ENCODE data around the gene KIAA1958. TPM values are rescaled to one million over a fixed set of nuclear protein-coding genes. Genes with fewer than 3 reads are reported as not detected.

Gene KIAA1958
- total RNA-seq, 3 donors from 2014 or later: 2.9 to 16.5 (median 11.8) TPM

DNA sequence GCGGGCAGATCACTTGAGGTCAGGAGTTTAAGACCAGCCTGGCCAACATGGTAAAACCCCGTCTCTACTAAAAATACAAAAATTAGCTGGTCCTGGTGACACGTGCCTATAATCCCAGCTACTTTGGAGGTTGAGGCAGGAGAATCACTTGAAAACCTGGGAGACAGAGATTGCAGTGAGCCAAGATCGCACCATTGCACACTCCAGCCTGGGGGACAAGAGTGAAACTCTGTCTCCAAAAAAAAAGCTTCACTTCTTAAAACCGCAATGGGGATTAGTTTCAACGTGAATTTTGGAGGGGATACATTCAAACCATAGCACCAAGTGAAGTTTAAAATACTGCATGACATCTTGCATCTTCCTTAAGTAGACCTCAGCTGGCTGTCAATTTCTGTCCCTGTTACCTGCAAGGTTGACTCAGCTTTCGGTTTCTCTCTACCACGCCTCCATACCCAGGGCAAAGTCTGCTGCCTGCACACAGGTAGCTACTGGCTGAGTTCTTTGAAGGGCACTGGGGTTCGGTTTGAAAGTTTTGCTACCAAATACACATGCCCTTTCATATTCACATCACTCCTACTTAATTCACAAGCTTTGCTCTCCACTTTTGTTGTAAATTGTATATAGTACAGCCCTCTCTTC, 69.3 kb downstream of the KIAA1958 start:
- Histone ChIP-seq H3K27ac (no peak overlapping the region), H3K4me1 (no peaks in the 10 kb centered on the region), H3K36me3 (no peaks in the 10 kb centered on the region), H3K27me3 (no peaks in the 10 kb centered on the region), H3K4me3 (no peak overlapping the region), H3K9me3 (no peaks in the 10 kb centered on the region)
- no peak for DNase-seq (ENCODE audit: low spot score in 2 of 2)
- TF ChIP-seq POLR2AphosphoS5 (IDR thresholded peaks at IDR 0.05) (no peak), POLR2A (IDR thresholded peaks at IDR 0.05) (no peak)
- TF ChIP-seq, protein P1, sequence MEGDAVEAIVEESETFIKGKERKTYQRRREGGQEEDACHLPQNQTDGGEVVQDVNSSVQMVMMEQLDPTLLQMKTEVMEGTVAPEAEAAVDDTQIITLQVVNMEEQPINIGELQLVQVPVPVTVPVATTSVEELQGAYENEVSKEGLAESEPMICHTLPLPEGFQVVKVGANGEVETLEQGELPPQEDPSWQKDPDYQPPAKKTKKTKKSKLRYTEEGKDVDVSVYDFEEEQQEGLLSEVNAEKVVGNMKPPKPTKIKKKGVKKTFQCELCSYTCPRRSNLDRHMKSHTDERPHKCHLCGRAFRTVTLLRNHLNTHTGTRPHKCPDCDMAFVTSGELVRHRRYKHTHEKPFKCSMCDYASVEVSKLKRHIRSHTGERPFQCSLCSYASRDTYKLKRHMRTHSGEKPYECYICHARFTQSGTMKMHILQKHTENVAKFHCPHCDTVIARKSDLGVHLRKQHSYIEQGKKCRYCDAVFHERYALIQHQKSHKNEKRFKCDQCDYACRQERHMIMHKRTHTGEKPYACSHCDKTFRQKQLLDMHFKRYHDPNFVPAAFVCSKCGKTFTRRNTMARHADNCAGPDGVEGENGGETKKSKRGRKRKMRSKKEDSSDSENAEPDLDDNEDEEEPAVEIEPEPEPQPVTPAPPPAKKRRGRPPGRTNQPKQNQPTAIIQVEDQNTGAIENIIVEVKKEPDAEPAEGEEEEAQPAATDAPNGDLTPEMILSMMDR (IDR thresholded peaks at IDR 0.05): no peak
- intact Hi-C loops (cut with DNase I; ENCODE audit: low total_unique reads): no loop called here

DNA sequence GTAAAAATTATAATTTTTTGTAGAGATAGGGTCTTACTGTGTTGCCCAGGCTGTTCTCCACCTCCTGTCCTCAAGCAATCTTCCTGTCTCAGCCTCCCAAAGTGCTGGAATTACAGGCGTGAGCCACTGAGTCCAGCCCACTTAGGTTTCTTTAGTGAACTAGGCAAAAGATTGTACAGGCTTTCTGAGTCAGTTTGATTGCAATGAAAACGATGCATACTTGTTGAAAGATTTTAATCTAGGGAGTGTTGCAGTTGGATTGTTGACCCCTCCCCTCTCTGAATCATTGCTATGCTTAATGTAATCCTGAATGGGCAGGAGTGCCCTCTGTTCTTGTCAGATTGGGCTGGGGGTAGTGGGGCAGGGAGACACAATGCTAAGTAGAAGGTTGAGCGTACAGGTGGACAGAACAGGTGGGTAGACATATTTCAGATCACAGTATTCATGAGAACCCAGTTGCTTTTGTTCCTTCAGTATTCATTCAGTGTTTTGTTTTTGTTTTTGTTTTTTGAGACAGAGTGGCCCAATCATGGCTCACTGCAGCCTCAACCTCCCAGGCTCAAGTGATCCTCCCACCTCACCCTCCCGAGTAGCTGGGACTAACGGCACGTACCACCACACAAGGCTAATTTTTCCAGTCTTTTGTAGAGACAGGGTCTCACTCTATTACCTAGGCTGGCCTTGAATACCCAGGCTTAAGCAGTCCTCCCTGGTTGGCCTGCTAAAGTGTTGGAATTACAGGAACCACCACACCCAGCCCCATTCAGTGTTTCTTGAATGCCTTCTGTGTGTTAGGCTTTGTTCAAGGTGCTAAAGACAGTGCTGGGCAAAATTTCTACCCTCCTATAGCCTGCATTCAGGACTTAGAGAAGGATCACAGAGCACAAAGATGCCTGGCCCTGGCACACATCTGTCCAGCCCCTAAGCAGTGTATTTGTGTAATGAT, 70.1 kb downstream of the KIAA1958 start:
- no peaks in the 10 kb centered on the region for H3K9me3 ChIP-seq
- DNase-seq (ENCODE audit: low spot score in 2 of 2): no peak
- no peak overlapping the region for H3K27ac ChIP-seq
- no peaks in the 10 kb centered on the region for H3K27me3 ChIP-seq
- no peaks in the 10 kb centered on the region for H3K36me3 ChIP-seq
- intact Hi-C loops (cut with DNase I; ENCODE audit: low total_unique reads): no loop called here
- H3K4me1 ChIP-seq: no peaks in the 10 kb centered on the region
- no peak for TF ChIP-seq POLR2AphosphoS5 (IDR thresholded peaks at IDR 0.05)
- TF ChIP-seq, protein P1 (IDR thresholded peaks at IDR 0.05): no peak
- no peak for TF ChIP-seq POLR2A (IDR thresholded peaks at IDR 0.05)
- no peak overlapping the region for H3K4me3 ChIP-seq

DNA sequence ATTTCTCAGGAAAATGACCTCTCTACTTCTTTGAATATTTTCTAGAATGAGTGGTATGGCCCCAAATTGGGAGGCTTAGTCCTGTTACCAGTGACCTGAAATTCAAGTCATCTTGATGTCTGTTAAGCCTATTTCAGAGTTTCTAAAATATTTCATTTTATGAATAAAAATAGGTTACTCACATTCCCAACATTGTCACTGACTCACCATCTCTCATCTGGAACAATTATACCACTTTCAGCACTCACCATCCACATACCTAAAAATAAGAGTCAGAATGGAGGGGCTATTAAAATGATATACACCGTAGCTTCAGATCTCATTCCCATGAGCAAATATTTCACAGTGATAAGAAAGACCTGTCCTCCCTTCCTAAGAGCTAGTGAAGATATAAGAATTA, 71.8 kb downstream of the KIAA1958 start:
- no peak overlapping the region for H3K27ac ChIP-seq
- no peaks in the 10 kb centered on the region for H3K36me3 ChIP-seq
- H3K4me1 ChIP-seq: no peaks in the 10 kb centered on the region
- no peaks in the 10 kb centered on the region for H3K27me3 ChIP-seq
- TF ChIP-seq POLR2A (IDR thresholded peaks at IDR 0.05) (no peak), POLR2AphosphoS5 (IDR thresholded peaks at IDR 0.05) (no peak)
- TF ChIP-seq, protein P1 (IDR thresholded peaks at IDR 0.05): no peak
- H3K9me3 ChIP-seq: no peaks in the 10 kb centered on the region
- H3K4me3 ChIP-seq: no peak overlapping the region
- no peak for DNase-seq (ENCODE audit: low spot score in 2 of 2)
- intact Hi-C loops (cut with DNase I; ENCODE audit: low total_unique reads): no loop called here

DNA sequence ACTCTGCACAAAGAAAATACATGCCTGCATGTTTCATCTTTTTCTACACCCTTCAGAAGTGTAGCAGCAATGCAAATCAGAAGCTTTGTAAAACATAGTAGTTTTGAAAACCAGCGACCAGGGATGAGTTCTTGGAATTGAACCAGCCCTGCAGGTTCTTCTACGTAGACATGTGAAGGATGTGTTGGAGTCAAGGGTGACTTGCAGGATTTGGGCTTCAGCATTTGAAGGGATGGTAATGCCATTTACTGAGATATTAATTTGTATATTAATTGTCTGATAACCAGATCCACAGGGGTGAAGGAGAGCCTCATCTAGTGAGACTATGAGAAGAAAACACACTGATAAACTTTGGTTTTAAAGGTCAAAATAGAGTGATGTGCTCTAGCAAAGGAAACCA, 72.4 kb downstream of the KIAA1958 start:
- intact Hi-C loops (cut with DNase I; ENCODE audit: low total_unique reads): no loop called here

More for the DNA sequence above, 72.4 kb downstream of the KIAA1958 start:
- H3K9me3 ChIP-seq: no peaks in the 10 kb centered on the region
- no peak for DNase-seq (ENCODE audit: low spot score in 2 of 2)
- H3K27me3 ChIP-seq: no peaks in the 10 kb centered on the region
- H3K36me3 ChIP-seq: no peaks in the 10 kb centered on the region
- no peak overlapping the region for H3K27ac ChIP-seq
- TF ChIP-seq, protein P1 (IDR thresholded peaks at IDR 0.05): no peak
- TF ChIP-seq POLR2A (IDR thresholded peaks at IDR 0.05) (no peak), POLR2AphosphoS5 (IDR thresholded peaks at IDR 0.05) (no peak)
- H3K4me1 ChIP-seq: no peaks in the 10 kb centered on the region
- no peak overlapping the region for H3K4me3 ChIP-seq

Measured in breast epithelium (tissue), 4 donors.